IMR-90 (cell line): ENCODE data around the gene SMC4. TPM values are rescaled to one million over a fixed set of nuclear protein-coding genes. Genes with fewer than 3 reads are reported as not detected.

Experiments used
- ATAC-seq: fragments of 200-7000 bp; cut with Tn5 transposase; 2 replicates; pipeline ENCODE4 v1.9.1; 2020; ENCODE audit warnings: low read depth, mild to moderate bottlenecking, moderate library complexity
- BruUV-seq: library from RNA; stranded (reverse); fragments of 400-500 nt; replicated peaks from 2 replicates; lab custom pipeline; 2021; lab: Mats Ljungman, UMichigan
- CTCF ChIA-PET: fragments of 300-600 bp; formaldehyde crosslinking; extraction: SDS; loops from one replicate; lab custom pipeline; 2021; ENCODE audit warnings: antibody characterized with exemption; lab: Yijun Ruan, JAX
- POLR2A ChIA-PET: fragments of 300-600 bp; sonication (Branson Sonifier 250); formaldehyde crosslinking; loops from one replicate; lab custom pipeline; 2022; ENCODE audit warnings: antibody characterized with exemption; ENCODE audit not compliant: unreplicated experiment; lab: Charles Lee
- DNase-seq: peaks from one replicate; pipeline ENCODE4 v3.0.0; 2013
- H2AFZ ChIP-seq: replicated peaks from 2 replicates; pipeline ENCODE3; 2013; ENCODE audit warnings: low read length, mild to moderate bottlenecking; ENCODE audit not compliant: poor library complexity
- H2AK5ac ChIP-seq: 2 replicates; pipeline ENCODE4 v1.6.1; 2013; ENCODE audit warnings: low read depth, low read length, inconsistent platforms
- H2AK9ac ChIP-seq: replicated peaks from 2 replicates; pipeline ENCODE3; 2013; ENCODE audit warnings: mild to moderate bottlenecking, low read depth, low read length, moderate library complexity; ENCODE audit not compliant: poor library complexity
- H2BK120ac ChIP-seq: 2 replicates; pipeline ENCODE4 v1.6.1; 2013; ENCODE audit warnings: low read depth, low read length, inconsistent platforms
- H2BK15ac ChIP-seq: 3 replicates; pipeline ENCODE4 v1.6.1; 2013; ENCODE audit warnings: low read depth, low read length, inconsistent platforms
- H2BK20ac ChIP-seq: 2 replicates; pipeline ENCODE4 v1.6.1; 2013; ENCODE audit warnings: low read depth, mild to moderate bottlenecking, inconsistent platforms, low read length, moderate library complexity
- H2BK5ac ChIP-seq: 2 replicates; pipeline ENCODE4 v1.6.1; 2013; ENCODE audit warnings: mild to moderate bottlenecking, low read depth, low read length, inconsistent platforms; ENCODE audit not compliant: poor library complexity, severe bottlenecking
- H3K14ac ChIP-seq: replicated peaks from 2 replicates; pipeline ENCODE4 v1.6.1; 2013; ENCODE audit warnings: low read depth, low read length, inconsistent platforms
- H3K18ac ChIP-seq: 2 replicates; pipeline ENCODE4 v1.6.1; 2013; ENCODE audit warnings: low read depth, low read length, control low read depth
- H3K23ac ChIP-seq: 2 replicates; pipeline ENCODE4 v1.6.1; 2013; ENCODE audit warnings: low read depth, low read length, inconsistent platforms
- H3K27ac ChIP-seq: 2 replicates; pipeline ENCODE4 v1.5.1; 2013; ENCODE audit warnings: mild to moderate bottlenecking, control low read depth, low read length; ENCODE audit not compliant: insufficient read depth
- H3K27me3 ChIP-seq: 2 replicates; pipeline ENCODE4 v1.6.1; 2013; ENCODE audit warnings: low read length; ENCODE audit not compliant: control insufficient read depth, insufficient read depth
- H3K36me3 ChIP-seq: 2 replicates; pipeline ENCODE4 v1.6.1; 2013; ENCODE audit warnings: low read length, mixed read lengths; ENCODE audit not compliant: control insufficient read depth, insufficient read depth
- H3K4ac ChIP-seq: 2 replicates; pipeline ENCODE4 v1.6.1; 2013; ENCODE audit warnings: low read depth, low read length, inconsistent platforms
- H3K4me1 ChIP-seq: 2 replicates; pipeline ENCODE4 v1.6.1; 2013; ENCODE audit warnings: low read length, mixed read lengths; ENCODE audit not compliant: control insufficient read depth, insufficient read depth
- H3K4me2 ChIP-seq: 2 replicates; pipeline ENCODE4 v1.6.1; 2013; ENCODE audit warnings: low read depth, mild to moderate bottlenecking, control low read depth, low read length, moderate library complexity
- H3K4me3 ChIP-seq: 2 replicates; pipeline ENCODE4 v1.5.1; 2013; ENCODE audit warnings: low read depth, mild to moderate bottlenecking, control low read depth, low read length, moderate library complexity; ENCODE audit not compliant: insufficient read depth
- H3K56ac ChIP-seq: 2 replicates; pipeline ENCODE4 v1.6.1; 2013; ENCODE audit warnings: low read length, inconsistent platforms; ENCODE audit not compliant: insufficient read depth; ENCODE audit errors: extremely low read depth
- H3K79me1 ChIP-seq, 2 experiments: 2 replicates each; pipeline ENCODE4 v1.6.1; 2013; ENCODE audit warnings: low read length in 2 of 2, inconsistent platforms in 1 of 2, low read depth in 1 of 2
- H3K9ac ChIP-seq: 2 replicates; pipeline ENCODE4 v1.6.1; 2013; ENCODE audit warnings: low read depth, low read length, control low read depth
- H3K9me1 ChIP-seq: 2 replicates; pipeline ENCODE4 v1.6.1; 2013; ENCODE audit warnings: low read length, inconsistent platforms; ENCODE audit not compliant: insufficient read depth
- H3K9me3 ChIP-seq: 2 replicates; pipeline ENCODE4 v1.6.1; 2013; ENCODE audit warnings: low read length; ENCODE audit not compliant: control insufficient read depth, insufficient read depth
- H4K20me1 ChIP-seq: 2 replicates; pipeline ENCODE4 v1.6.1; 2013; ENCODE audit warnings: low read length, inconsistent platforms; ENCODE audit not compliant: insufficient read depth
- H4K5ac ChIP-seq: 2 replicates; pipeline ENCODE4 v1.6.1; 2013; ENCODE audit warnings: mild to moderate bottlenecking, low read depth, low read length, control low read depth
- H4K8ac ChIP-seq, 2 experiments: 2 replicates each; pipeline ENCODE4 v1.6.1; 2013; ENCODE audit warnings: low read depth in 2 of 2, low read length in 2 of 2, control low read depth in 1 of 2, inconsistent platforms in 1 of 2
- H4K91ac ChIP-seq: 2 replicates; pipeline ENCODE4 v1.6.1; 2013; ENCODE audit warnings: low read depth, low read length, inconsistent platforms; ENCODE audit not compliant: insufficient read depth
- CTCF ChIP-seq: conservative IDR thresholded peaks from 2 replicates; pipeline ENCODE4 v1.5.1; 2012; ENCODE audit warnings: mild to moderate bottlenecking, low read depth, low read length, improper control_type of control experiment
- MXI1 ChIP-seq: IDR thresholded peaks from 2 replicates; pipeline ENCODE4 v1.6.1; 2012; ENCODE audit warnings: low read depth, mild to moderate bottlenecking, low read length, moderate library complexity, borderline replicate concordance
- SMC3 ChIP-seq: fragments of 150-350 bp; IDR thresholded peaks from 2 replicates; pipeline ENCODE4 v1.6.1; 2016; ENCODE audit warnings: low read depth, mild to moderate bottlenecking, antibody characterized with exemption, low read length, moderate library complexity
- USF2 ChIP-seq: fragments of 150-350 bp; IDR thresholded peaks from 2 replicates; pipeline ENCODE4 v1.6.1; 2017; ENCODE audit warnings: mild to moderate bottlenecking, antibody characterized with exemption, low read length, low read depth
- WGBS, 2 experiments: methylation state at CpG; one replicate each; pipeline versions ENCODE4 v1.1.5 to v1.1.7; 2013; ENCODE audit warnings: missing lambda C conversion rate in 2 of 2; ENCODE audit not compliant: insufficient read length in 1 of 2; ENCODE audit errors: extremely low coverage in 2 of 2; 5-methylcytosine and 5-hydroxymethylcytosine counted together
- dilution Hi-C: fragments of 300-500 bp; cut with HindIII; formaldehyde crosslinking; loops from one replicate; pipeline ENCODE4 v1.14.3; 2018; ENCODE audit warnings: low sequenced_read_pairs; ENCODE audit not compliant: unreplicated experiment
- in situ Hi-C: fragments of 300-500 bp; cut with MboI; formaldehyde crosslinking; loops from 3 replicates; pipeline ENCODE4 v1.14.3; 2019; ENCODE audit warnings: low sequenced_read_pairs, inconsistent platforms, mixed read lengths
- intact Hi-C: fragments of 100-400 bp; cut with micrococcal nuclease; formaldehyde crosslinking; loops from 2 replicates; pipeline ENCODE4 v1.10.0; 2022
- polyA plus RNA-seq, 3 experiments: library from polyadenylated mRNA; depleted of rRNA; stranded (reverse); fragments of >200 nt; gene quantifications; 2 replicates each; pipeline ENCODE4 v1.2.3, GENCODE V29; 2012; ENCODE audit warnings: low replicate concordance in 1 of 3
- total RNA-seq: library from RNA; depleted of rRNA; stranded (reverse); fragments of >200 nt; gene quantifications from 2 replicates; pipeline ENCODE4 v1.2.3, GENCODE V29; 2012
- TF ChIP-seq, protein P1 (sequence below): fragments of 150-350 bp; IDR thresholded peaks from 2 replicates; pipeline ENCODE4 v1.6.1; 2016; ENCODE audit warnings: low read depth, mild to moderate bottlenecking, low read length, moderate library complexity, borderline replicate concordance

The SMC4 gene
- total and polyA plus RNA-seq, 2 of the 4 experiments (the other 2 are of a cell fraction), result 48.8 to 50.1 TPM

GRCh38 chr3:160368804-160369203, 30.6 kb upstream of the SMC4 start:
- Histone ChIP-seq H3K4me3 (no peak overlapping the region), H3K9ac (no peak overlapping the region), H3K18ac (no peak overlapping the region), H3K4me2 (no peak overlapping the region), H3K14ac (no peak overlapping the region), H3K79me1 (peaks cover 0 to 3% of the 10 kb centered on the region in 2 experiments; a peak in 2 of 4 replicates), H3K9me3 (no peaks in the 10 kb centered on the region), H4K8ac (no peak overlapping the region), H2BK5ac (no peak overlapping the region), H2AK9ac (no peak overlapping the region), H2BK15ac (no peak overlapping the region), H2AFZ (no peak overlapping the region), H2BK120ac (no peak overlapping the region), H3K9me1 (peaks cover 3% of the 10 kb centered on the region; the same call in 1 of the 2 replicates), H2AK5ac (no peak overlapping the region), H3K27ac (no peak overlapping the region), H3K27me3 (no peaks in the 10 kb centered on the region), H4K20me1 (no peaks in the 10 kb centered on the region), H3K36me3 (no peaks in the 10 kb centered on the region; the same call in none of the 2 replicates), H3K56ac (no peak overlapping the region), H3K4me1 (peaks cover 7% of the 10 kb centered on the region), H3K4ac (no peak overlapping the region), H3K23ac (no peak overlapping the region), H2BK20ac (no peak overlapping the region), H4K5ac (no peak overlapping the region), H4K91ac (no peak overlapping the region)
- POLR2A ChIA-PET, result no interaction called here
- in situ Hi-C loops (no loop called here), dilution Hi-C loops (no loop called here), intact Hi-C loops (no loop called here)
- WGBS, 2 experiments, result no CpG with 5 or more reads among the region's 2 CpGs
- ATAC-seq, result no peak
- DNase-seq, result no peak
- CTCF ChIA-PET, result no interaction called here
- BruUV-seq, result no TSS peak
- TF ChIP-seq MXI1, result no peak
- TF ChIP-seq CTCF, result no peak
- TF ChIP-seq, protein P1, sequence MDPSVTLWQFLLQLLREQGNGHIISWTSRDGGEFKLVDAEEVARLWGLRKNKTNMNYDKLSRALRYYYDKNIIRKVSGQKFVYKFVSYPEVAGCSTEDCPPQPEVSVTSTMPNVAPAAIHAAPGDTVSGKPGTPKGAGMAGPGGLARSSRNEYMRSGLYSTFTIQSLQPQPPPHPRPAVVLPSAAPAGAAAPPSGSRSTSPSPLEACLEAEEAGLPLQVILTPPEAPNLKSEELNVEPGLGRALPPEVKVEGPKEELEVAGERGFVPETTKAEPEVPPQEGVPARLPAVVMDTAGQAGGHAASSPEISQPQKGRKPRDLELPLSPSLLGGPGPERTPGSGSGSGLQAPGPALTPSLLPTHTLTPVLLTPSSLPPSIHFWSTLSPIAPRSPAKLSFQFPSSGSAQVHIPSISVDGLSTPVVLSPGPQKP, result no peak
- no peak for TF ChIP-seq SMC3
- no peak for TF ChIP-seq USF2
